PFSK-1 (cell line): ENCODE measurements around the gene SLC11A1.

Source experiments
- POLR2AphosphoS5 ChIP-seq: IDR thresholded peaks from 2 replicates; pipeline ENCODE4 v1.6.1; 2012; ENCODE audit warnings: low read depth, mild to moderate bottlenecking, control low read depth, low read length, moderate library complexity
- REST ChIP-seq, 2 experiments: IDR thresholded peaks; 2 replicates each; pipeline versions ENCODE4 v1.6.1 to v1.8.0; 2011 to 2012; ENCODE audit warnings: low read depth in 2 of 2, low read length in 2 of 2, control low read depth in 1 of 2, inconsistent platforms in 1 of 2, mild to moderate bottlenecking in 1 of 2, moderate library complexity in 1 of 2; ENCODE audit not compliant: insufficient read depth in 1 of 2
- SIN3A ChIP-seq: IDR thresholded peaks from 2 replicates; pipeline ENCODE4 v1.6.1; 2012; ENCODE audit warnings: mild to moderate bottlenecking, low read length, moderate library complexity, borderline replicate concordance; ENCODE audit not compliant: insufficient read depth
- TAF1 ChIP-seq: IDR thresholded peaks from 2 replicates; pipeline ENCODE4 v1.6.1; 2012; ENCODE audit warnings: low read length, control low read depth, borderline replicate concordance; ENCODE audit not compliant: insufficient read depth

- TF ChIP-seq TAF1 (no peak), REST (IDR thresholded peaks at IDR 0.05; ENCODE audit: insufficient read depth in 1 of 2, low read depth in 2 of 2, low read length in 2 of 2) (no peak), POLR2AphosphoS5 (no peak), SIN3A (no peak)
Measured at GRCh38 chr2:218425531-218425930, 43.5 kb downstream of the SLC11A1 start.
